Prostate gland (tissue), 2 donors: Measurements from ENCODE around the gene FOXP4.

Experiments used
- POLR2A ChIP-seq: fragments of 450-650 bp; IDR thresholded peaks from one replicate; pipeline ENCODE4 v1.6.1; 2016; ENCODE audit warnings: antibody characterized with exemption, mild to moderate bottlenecking
- POLR2AphosphoS5 ChIP-seq: sonication (generic); formaldehyde crosslinking; IDR thresholded peaks from one replicate; pipeline ENCODE4 v1.6.1; 2017; ENCODE audit warnings: antibody characterized with exemption
- TF ChIP-seq, protein P1 (sequence below), 4 experiments: fragments of 200-600 bp in 2 of 4; fragments of 450-650 bp in 2 of 4; sonication (generic) in 2 of 4; IDR thresholded peaks; 1 replicate in 3 of 4; 2 replicates in 1 of 4; pipeline ENCODE4 v1.5.1; 2016 to 2019; ENCODE audit warnings: antibody characterized with exemption in 4 of 4, mild to moderate bottlenecking in 2 of 4, moderate library complexity in 2 of 4

DNA sequence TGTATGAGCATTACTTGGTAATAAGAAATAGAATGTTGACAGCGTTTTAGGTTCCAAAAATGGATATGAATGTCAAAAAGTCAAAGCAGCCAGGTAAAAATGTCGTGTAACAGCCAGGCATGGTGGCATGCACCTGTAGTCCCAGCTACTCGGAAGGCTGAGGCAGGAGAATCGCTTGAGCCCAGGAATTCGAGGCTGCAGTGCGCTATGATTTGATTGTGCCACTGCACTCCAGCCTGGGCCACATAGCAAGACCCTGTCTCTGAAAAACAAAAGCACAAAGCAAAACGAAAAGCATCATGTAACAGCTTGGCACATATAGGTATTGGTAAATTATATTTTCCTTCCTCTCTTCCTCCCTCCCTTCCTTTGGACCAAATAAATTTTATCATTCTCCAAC is 16.2 kb upstream of the FOXP4 start:
- TF ChIP-seq, protein P1, sequence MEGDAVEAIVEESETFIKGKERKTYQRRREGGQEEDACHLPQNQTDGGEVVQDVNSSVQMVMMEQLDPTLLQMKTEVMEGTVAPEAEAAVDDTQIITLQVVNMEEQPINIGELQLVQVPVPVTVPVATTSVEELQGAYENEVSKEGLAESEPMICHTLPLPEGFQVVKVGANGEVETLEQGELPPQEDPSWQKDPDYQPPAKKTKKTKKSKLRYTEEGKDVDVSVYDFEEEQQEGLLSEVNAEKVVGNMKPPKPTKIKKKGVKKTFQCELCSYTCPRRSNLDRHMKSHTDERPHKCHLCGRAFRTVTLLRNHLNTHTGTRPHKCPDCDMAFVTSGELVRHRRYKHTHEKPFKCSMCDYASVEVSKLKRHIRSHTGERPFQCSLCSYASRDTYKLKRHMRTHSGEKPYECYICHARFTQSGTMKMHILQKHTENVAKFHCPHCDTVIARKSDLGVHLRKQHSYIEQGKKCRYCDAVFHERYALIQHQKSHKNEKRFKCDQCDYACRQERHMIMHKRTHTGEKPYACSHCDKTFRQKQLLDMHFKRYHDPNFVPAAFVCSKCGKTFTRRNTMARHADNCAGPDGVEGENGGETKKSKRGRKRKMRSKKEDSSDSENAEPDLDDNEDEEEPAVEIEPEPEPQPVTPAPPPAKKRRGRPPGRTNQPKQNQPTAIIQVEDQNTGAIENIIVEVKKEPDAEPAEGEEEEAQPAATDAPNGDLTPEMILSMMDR (IDR thresholded peaks at IDR 0.05): no peak
- TF ChIP-seq POLR2AphosphoS5 (no peak), POLR2A (no peak)
